AG04450 (cell line): ENCODE data around the gene NRL. TPM values are rescaled to one million over a fixed set of nuclear protein-coding genes. Genes with fewer than 3 reads are reported as not detected.
"Not testable (repeated sequence)": the region's sequence is repeated elsewhere in the genome, so short reads cannot be mapped to it uniquely, and the experiment has no call there.

ENCODE experiments used
- CTCF ChIA-PET: fragments of 300-600, 350-600 bp; formaldehyde crosslinking; extraction: SDS; loops from one replicate; lab custom pipeline; 2022; ENCODE audit warnings: antibody characterized with exemption, inconsistent platforms; lab: Charles Lee
- POLR2A ChIA-PET: fragments of 350-600 bp; formaldehyde crosslinking; extraction: SDS; loops from one replicate; lab custom pipeline; 2021; ENCODE audit warnings: antibody characterized with exemption, inconsistent platforms; lab: Yijun Ruan, JAX
- DNase-seq: peaks from one replicate; pipeline ENCODE4 v3.0.0-alpha.2; 2011; ENCODE audit warnings: low read depth, low spot score
- H3K27ac ChIP-seq: one replicate; pipeline ENCODE4 v1.5.1; 2012; ENCODE audit warnings: low read depth, low read length, control low read depth
- H3K27me3 ChIP-seq: one replicate; pipeline ENCODE4 v1.6.0; 2012; ENCODE audit warnings: low read length; ENCODE audit not compliant: control insufficient read depth, insufficient read depth
- H3K4me3 ChIP-seq: 2 replicates; pipeline ENCODE4 v1.5.1; 2011; ENCODE audit warnings: mild to moderate bottlenecking, low read depth, low read length, control low read depth
- H3K9me3 ChIP-seq: 2 replicates; pipeline ENCODE4 v1.5.1; 2012; ENCODE audit warnings: low read length; ENCODE audit not compliant: control insufficient read depth, insufficient read depth
- polyA plus RNA-seq: library from polyadenylated mRNA; depleted of rRNA; stranded (reverse); fragments of >200 nt; gene quantifications from 2 replicates; pipeline ENCODE4 v1.2.3, GENCODE V29; 2011; rRNA removed
- small RNA-seq: library from RNA; depleted of rRNA; stranded (forward); fragments of <200 nt; gene quantifications from one replicate; pipeline ENCODE3, GENCODE V24; 2012; ENCODE audit warnings: low read depth; ENCODE audit not compliant: insufficient read length
- TF ChIP-seq, protein P1 (sequence below): IDR thresholded peaks from 2 replicates; pipeline ENCODE4 v1.5.1; 2011; ENCODE audit warnings: low read depth, low read length, control low read depth, inconsistent platforms

NRL gene
- polyA plus RNA-seq, 1 experiment = 0.41 TPM

DNA sequence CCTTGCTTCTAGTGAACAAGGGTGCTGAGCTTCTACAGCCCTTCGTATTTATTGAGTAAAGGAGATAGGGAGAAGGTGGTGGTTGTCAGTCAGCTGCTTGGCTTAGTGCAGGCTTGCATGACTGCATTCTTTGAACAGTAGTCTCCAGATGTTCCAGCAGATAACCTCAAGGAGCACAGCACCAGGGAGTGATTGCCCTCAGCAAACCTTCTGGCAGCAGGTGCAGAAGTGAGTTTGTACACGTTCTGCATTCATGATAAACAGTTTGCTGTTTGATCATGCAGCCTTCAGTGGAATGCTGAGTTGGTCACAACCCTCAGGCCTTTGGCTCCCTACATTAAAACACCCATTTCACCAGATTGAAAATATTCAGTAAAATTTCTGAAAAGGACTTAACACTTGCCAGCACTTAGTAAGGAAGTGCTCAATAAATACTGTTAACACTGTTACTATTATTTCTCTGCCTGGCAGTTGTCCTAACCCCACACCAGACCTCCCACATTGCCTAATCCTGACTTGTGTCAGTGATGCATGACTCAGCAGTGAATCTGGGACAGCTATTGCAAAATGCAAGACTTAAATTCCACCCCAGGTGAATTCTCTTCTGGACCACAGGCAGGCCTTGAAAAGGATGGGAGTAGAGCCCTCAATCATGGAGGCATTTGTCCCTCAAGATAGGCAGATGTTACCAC lies 81.9 kb downstream of the NRL start:
- Histone ChIP-seq H3K27me3 (no peaks in the 10 kb centered on the region), H3K27ac (no peak overlapping the region), H3K9me3 (peaks cover 8% of the 10 kb centered on the region), H3K4me3 (no peak overlapping the region)
- TF ChIP-seq, protein P1, sequence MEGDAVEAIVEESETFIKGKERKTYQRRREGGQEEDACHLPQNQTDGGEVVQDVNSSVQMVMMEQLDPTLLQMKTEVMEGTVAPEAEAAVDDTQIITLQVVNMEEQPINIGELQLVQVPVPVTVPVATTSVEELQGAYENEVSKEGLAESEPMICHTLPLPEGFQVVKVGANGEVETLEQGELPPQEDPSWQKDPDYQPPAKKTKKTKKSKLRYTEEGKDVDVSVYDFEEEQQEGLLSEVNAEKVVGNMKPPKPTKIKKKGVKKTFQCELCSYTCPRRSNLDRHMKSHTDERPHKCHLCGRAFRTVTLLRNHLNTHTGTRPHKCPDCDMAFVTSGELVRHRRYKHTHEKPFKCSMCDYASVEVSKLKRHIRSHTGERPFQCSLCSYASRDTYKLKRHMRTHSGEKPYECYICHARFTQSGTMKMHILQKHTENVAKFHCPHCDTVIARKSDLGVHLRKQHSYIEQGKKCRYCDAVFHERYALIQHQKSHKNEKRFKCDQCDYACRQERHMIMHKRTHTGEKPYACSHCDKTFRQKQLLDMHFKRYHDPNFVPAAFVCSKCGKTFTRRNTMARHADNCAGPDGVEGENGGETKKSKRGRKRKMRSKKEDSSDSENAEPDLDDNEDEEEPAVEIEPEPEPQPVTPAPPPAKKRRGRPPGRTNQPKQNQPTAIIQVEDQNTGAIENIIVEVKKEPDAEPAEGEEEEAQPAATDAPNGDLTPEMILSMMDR = no peak
- CTCF ChIA-PET = interaction anchor here (1.3 kb wide), 1 partner anchor 76 kb away, joined by 4 read pairs; no protein-coding TSS in a partner anchor
- POLR2A ChIA-PET = interaction anchor here (0.7 to 0.8 kb wide), 2 partner anchors 11 to 61 kb away, joined by 3 to 4 read pairs; partner anchors contain the start of gene PCK2
- DNase-seq = no peak

DNA sequence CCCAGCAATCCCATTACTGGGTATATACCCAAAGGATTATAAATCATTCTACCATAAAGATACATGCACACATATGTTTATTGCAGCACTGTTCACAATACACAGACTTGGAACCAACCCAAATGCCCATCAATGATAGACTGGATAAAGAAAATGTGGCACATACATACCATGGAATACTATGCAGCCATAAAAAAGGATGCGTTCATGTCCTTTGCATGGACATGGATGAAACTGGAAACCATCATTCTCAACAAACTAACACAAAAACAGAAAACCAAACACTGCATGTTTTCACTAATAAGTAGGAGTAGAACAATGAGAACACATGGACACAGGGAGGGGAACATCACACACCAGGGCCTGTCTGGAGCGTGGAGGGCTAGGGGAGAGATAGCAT lies 83.4 kb downstream of the NRL start:
- POLR2A ChIA-PET, CTCF ChIA-PET: not testable (repeated sequence)

DNA sequence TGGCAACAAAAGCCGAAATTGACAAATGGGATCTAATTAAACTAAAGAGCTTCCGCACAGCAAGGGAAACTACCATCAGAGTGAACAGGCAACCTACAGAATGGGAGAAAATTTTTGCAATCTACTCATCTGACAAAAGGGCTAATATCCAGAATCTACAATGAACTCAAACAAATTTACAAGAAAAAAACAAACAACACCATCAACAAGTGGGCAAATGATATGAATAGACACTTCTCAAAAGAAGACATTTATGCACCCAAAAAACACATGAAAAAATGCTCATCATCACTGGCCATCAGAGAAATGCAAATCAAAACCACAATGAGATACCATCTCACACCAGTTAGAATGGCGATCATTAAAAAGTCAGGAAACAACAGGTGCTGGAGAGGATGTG lies 85.1 kb downstream of the NRL start:
- H3K27me3 ChIP-seq, H3K27ac ChIP-seq, DNase-seq, H3K9me3 ChIP-seq, POLR2A ChIA-PET, H3K4me3 ChIP-seq, CTCF ChIA-PET: not testable (repeated sequence)

More for the DNA sequence above, 83.4 kb downstream of the NRL start:
- H3K9me3 ChIP-seq, H3K27ac ChIP-seq, DNase-seq, H3K4me3 ChIP-seq, H3K27me3 ChIP-seq: not testable (repeated sequence)

Small RNA genes within 50 kb of the gene (small RNA-seq; reads per million reads assigned to genes)
- not detected for gene RNA5SP383

Other genes starting within 250 kb of the NRL start
- gene DHRS4, start 161.2 kb downstream of the NRL start, polyA plus RNA-seq = 23.0 and 24.6 TPM in 2 replicates
- gene DHRS4L2, start 126.0 kb downstream of the NRL start, polyA plus RNA-seq = 14.8 and 17.5 TPM in 2 replicates
- gene CARMIL3, start 62.9 kb downstream of the NRL start, polyA plus RNA-seq = 0.02 TPM in 1 of 2 replicates, not detected in the other
- not detected in 2 replicates for gene CPNE6, start 43.4 kb downstream of the NRL start, polyA plus RNA-seq
- 47.0 and 59.9 TPM in 2 replicates for gene PCK2, start 20.6 kb downstream of the NRL start, polyA plus RNA-seq
- 29.7 and 32.5 TPM in 2 replicates for gene DCAF11, start 172 bp downstream of the NRL start, polyA plus RNA-seq
- 0.07 TPM in 1 of 2 replicates, not detected in the other for gene FITM1, start 15.7 kb upstream of the NRL start, polyA plus RNA-seq
- 80.0 and 94.9 TPM in 2 replicates for gene PSME1, start 21.2 kb upstream of the NRL start, polyA plus RNA-seq
- 4.4 and 6.3 TPM in 2 replicates for gene EMC9, start 26.6 kb upstream of the NRL start, polyA plus RNA-seq
- 191 and 208 TPM in 2 replicates for gene PSME2, start 31.7 kb upstream of the NRL start, polyA plus RNA-seq
- 7.4 and 14.4 TPM in 2 replicates for gene RNF31, start 32.5 kb upstream of the NRL start, polyA plus RNA-seq
- gene IRF9, start 46.3 kb upstream of the NRL start, polyA plus RNA-seq = 48.4 and 55.1 TPM in 2 replicates
- 1.5 and 2.5 TPM in 2 replicates for gene REC8, start 57.1 kb upstream of the NRL start, polyA plus RNA-seq
- gene IPO4, start 73.9 kb upstream of the NRL start, polyA plus RNA-seq = 15.2 and 20.9 TPM in 2 replicates
- gene TM9SF1, start 80.5 kb upstream of the NRL start, polyA plus RNA-seq = 41.7 and 44.9 TPM in 2 replicates
- not detected in 2 replicates for gene TSSK4, start 90.7 kb upstream of the NRL start, polyA plus RNA-seq
- 48.0 and 55.7 TPM in 2 replicates for gene CHMP4A, start 98.5 kb upstream of the NRL start, polyA plus RNA-seq
- 14.9 and 16.1 TPM in 2 replicates for gene MDP1, start 101.1 kb upstream of the NRL start, polyA plus RNA-seq
- 335 and 363 TPM in 2 replicates for gene NEDD8, start 117.4 kb upstream of the NRL start, polyA plus RNA-seq
- gene GMPR2, start 118.0 kb upstream of the NRL start, polyA plus RNA-seq = 89.2 and 95.6 TPM in 2 replicates
- gene TINF2, start 127.7 kb upstream of the NRL start, polyA plus RNA-seq = 38.2 and 38.4 TPM in 2 replicates
- gene TGM1, start 148.2 kb upstream of the NRL start, polyA plus RNA-seq = 0.97 and 1.4 TPM in 2 replicates
- gene RABGGTA, start 156.6 kb upstream of the NRL start, polyA plus RNA-seq = 17.9 and 24.7 TPM in 2 replicates
- 33.8 and 36.6 TPM in 2 replicates for gene DHRS1, start 184.8 kb upstream of the NRL start, polyA plus RNA-seq
- gene NOP9, start 184.9 kb upstream of the NRL start, polyA plus RNA-seq = 12.0 and 13.7 TPM in 2 replicates
- 0.31 and 0.48 TPM in 2 replicates for gene CIDEB, start 193.0 kb upstream of the NRL start, polyA plus RNA-seq
- gene LTB4R2, start 195.2 kb upstream of the NRL start, polyA plus RNA-seq = 0.91 and 0.93 TPM in 2 replicates
- gene LTB4R, start 196.6 kb upstream of the NRL start, polyA plus RNA-seq = 0.98 and 1.2 TPM in 2 replicates
- gene ADCY4, start 220.1 kb upstream of the NRL start, polyA plus RNA-seq = 0.04 TPM in 1 of 2 replicates, not detected in the other
- 0.09 TPM in 1 of 2 replicates, not detected in the other for gene RIPK3, start 225.0 kb upstream of the NRL start, polyA plus RNA-seq